NT2/D1 (cell line): Measurements from ENCODE around the gene TMCO5A.

ENCODE experiments used
- SUZ12 ChIP-seq: IDR thresholded peaks from 2 replicates; pipeline ENCODE4 v1.6.1; 2011; ENCODE audit not compliant: insufficient read length, insufficient read depth; ENCODE audit errors: extremely low read depth
- YY1 ChIP-seq: IDR thresholded peaks from 2 replicates; pipeline ENCODE4 v1.6.1; 2011; ENCODE audit not compliant: insufficient read length, insufficient read depth
- ZNF274 ChIP-seq: IDR thresholded peaks from 2 replicates; pipeline ENCODE4 v1.6.1; 2011; ENCODE audit warnings: mild to moderate bottlenecking, low read depth, low read length

DNA sequence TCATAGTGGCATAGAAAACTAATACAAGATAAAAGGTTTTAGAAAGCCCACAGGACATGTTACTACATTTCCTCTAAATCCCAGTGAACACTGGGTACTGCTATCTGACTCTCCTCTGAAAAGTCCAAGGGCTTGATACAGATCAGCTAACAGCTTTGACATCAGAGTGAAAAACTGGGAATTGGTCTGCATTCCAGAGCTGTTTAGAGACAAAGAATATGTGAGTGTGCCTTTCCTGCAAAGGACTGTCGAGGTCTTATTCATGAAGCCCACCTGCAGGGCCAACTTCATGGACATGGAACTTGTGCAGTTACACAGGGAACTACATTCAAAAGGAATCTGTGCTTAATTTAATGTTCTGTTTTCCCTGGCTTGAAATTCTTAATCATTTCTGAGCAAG lies 5.2 kb upstream of the TMCO5A start:
- TF ChIP-seq SUZ12 (no peak), YY1 (no peak), ZNF274 (no peak)
